B cell (primary cell): ENCODE measurements around the gene EXO5. TPM values are rescaled to one million over a fixed set of nuclear protein-coding genes. Genes with fewer than 3 reads are reported as not detected.

ENCODE experiments used
- ATAC-seq: fragments of 200-7000 bp; cut with Tn5 transposase; one replicate; pipeline ENCODE4 v1.10.0; 2021; ENCODE audit warnings: low read depth, mild to moderate bottlenecking, moderate number of reproducible peaks, moderate library complexity
- CTCF ChIA-PET: fragments of 350-600 bp; sonication (Branson Sonifier 250); formaldehyde crosslinking; loops from one replicate; lab custom pipeline; 2021; ENCODE audit warnings: antibody characterized with exemption, inconsistent platforms; lab: Charles Lee
- POLR2A ChIA-PET: fragments of 350-600 bp; sonication (Branson Sonifier 250); formaldehyde crosslinking; loops from one replicate; lab custom pipeline; 2021; ENCODE audit warnings: antibody characterized with exemption; lab: Charles Lee
- DNase-seq: peaks from one replicate; pipeline ENCODE4 v3.0.0; 2013
- H2AFZ ChIP-seq: 2 replicates; pipeline ENCODE4 v1.6.1; 2012; ENCODE audit warnings: mild to moderate bottlenecking, low read depth, low read length; ENCODE audit not compliant: insufficient read depth, poor library complexity, severe bottlenecking
- H3K27ac ChIP-seq, 2 donors: 1 replicate in 1 of 2; 2 replicates in 1 of 2; pipeline ENCODE4 v1.5.1; 2012 to 2013; ENCODE audit warnings: low read length in 2 of 2, mild to moderate bottlenecking in 2 of 2, moderate library complexity in 1 of 2
- H3K27me3 ChIP-seq, 4 experiments: fragments of 200-600 bp in 1 of 4; sonication (generic) in 1 of 4; replicated peaks in 1 of 4; 1 replicate in 2 of 4; 2 replicates in 2 of 4; pipeline versions ENCODE4 v1.6.1 to v1.7.0; 2013 to 2016; ENCODE audit warnings: low read length in 3 of 4, mild to moderate bottlenecking in 2 of 4, mixed read lengths in 1 of 4, moderate library complexity in 1 of 4; ENCODE audit not compliant: insufficient read depth in 4 of 4, control insufficient read depth in 3 of 4; ENCODE audit errors: control extremely low read depth in 1 of 4
- H3K36me3 ChIP-seq, 2 experiments: replicated peaks in 1 of 2; 1 replicate in 1 of 2; 2 replicates in 1 of 2; pipeline versions ENCODE4 v1.6.1 to v1.7.1; 2013; ENCODE audit warnings: low read length in 1 of 2; ENCODE audit not compliant: insufficient read depth in 2 of 2, control insufficient read depth in 1 of 2; ENCODE audit errors: control extremely low read depth in 1 of 2, extremely low read depth in 1 of 2
- H3K4me1 ChIP-seq, 2 donors: fragments of 200-600 bp in 1 of 2; sonication (generic) in 1 of 2; 1 replicate in 1 of 2; 2 replicates in 1 of 2; pipeline versions ENCODE4 v1.5.1 to v1.6.1; 2013 to 2017; ENCODE audit warnings: low read length in 2 of 2; ENCODE audit not compliant: control insufficient read depth in 2 of 2, insufficient read depth in 2 of 2
- H3K4me2 ChIP-seq: replicated peaks from 2 replicates; pipeline ENCODE3; 2012; ENCODE audit warnings: mild to moderate bottlenecking, low read depth, low read length; ENCODE audit not compliant: poor library complexity, severe bottlenecking
- H3K4me3 ChIP-seq, 5 experiments: fragments of 200-600 bp in 1 of 5; sonication (generic) in 1 of 5; 1 replicate in 3 of 5; 2 replicates in 2 of 5; pipeline versions ENCODE4 v1.5.1 to v1.7.0; 2011 to 2016; ENCODE audit warnings: low read length in 4 of 5, mild to moderate bottlenecking in 4 of 5, low read depth in 2 of 5, control low read depth in 1 of 5, moderate library complexity in 1 of 5; ENCODE audit not compliant: insufficient read depth in 1 of 5; ENCODE audit errors: control extremely low read depth in 1 of 5, extremely low read depth in 1 of 5
- H3K79me2 ChIP-seq: fragments of 200-600 bp; sonication (generic); one replicate; pipeline ENCODE4 v1.6.0; 2016; ENCODE audit warnings: low read length; ENCODE audit not compliant: control insufficient read depth, insufficient read depth
- H3K9ac ChIP-seq: fragments of 200-600 bp; sonication (generic); 2 replicates; pipeline ENCODE4 v1.6.1; 2017; ENCODE audit warnings: mild to moderate bottlenecking, low read length, moderate library complexity
- H3K9me3 ChIP-seq, 3 donors: one replicate each; pipeline versions ENCODE4 v1.6.1 to v1.7.1; 2013; ENCODE audit warnings: low read length in 2 of 3; ENCODE audit not compliant: control insufficient read depth in 2 of 3, insufficient read depth in 1 of 3; ENCODE audit errors: control extremely low read depth in 1 of 3
- H4K20me1 ChIP-seq: 2 replicates; pipeline ENCODE4 v1.6.0; 2012; ENCODE audit warnings: mild to moderate bottlenecking, low read length; ENCODE audit not compliant: insufficient read depth, control insufficient read depth, poor library complexity, severe bottlenecking
- H3K27ac Mint-ChIP-seq: one replicate; pipeline ENCODE4 v1.8.0; 2021; ENCODE audit warnings: mixed read lengths
- H3K27me3 Mint-ChIP-seq: one replicate; pipeline ENCODE4 v1.8.0; 2021; ENCODE audit warnings: mixed read lengths
- H3K4me1 Mint-ChIP-seq: one replicate; pipeline ENCODE4 v1.8.0; 2021; ENCODE audit warnings: mixed read lengths
- H3K4me3 Mint-ChIP-seq: one replicate; pipeline ENCODE4 v1.8.0; 2021; ENCODE audit warnings: mixed read lengths
- H3K9me3 Mint-ChIP-seq: one replicate; pipeline ENCODE4 v1.8.0; 2022; ENCODE audit warnings: mixed read lengths; ENCODE audit not compliant: insufficient read depth
- CTCF ChIP-seq: fragments of 200-600 bp; IDR thresholded peaks from one replicate; pipeline ENCODE4 v1.8.0; 2022; ENCODE audit warnings: antibody characterized with exemption, mild to moderate bottlenecking
- EZH2 ChIP-seq: IDR thresholded peaks from 2 replicates; pipeline ENCODE4 v1.6.1; 2012; ENCODE audit warnings: borderline replicate concordance, low read depth, mild to moderate bottlenecking, moderate library complexity, low read length; ENCODE audit not compliant: insufficient read depth, poor library complexity, severe bottlenecking
- WGBS: methylation state at CpG from one replicate; pipeline ENCODE4 v1.1.5; 2013; ENCODE audit warnings: missing lambda C conversion rate; ENCODE audit not compliant: insufficient coverage; 5-methylcytosine and 5-hydroxymethylcytosine counted together
- intact Hi-C: fragments of 100-400 bp; cut with micrococcal nuclease; formaldehyde crosslinking; loops from one replicate; pipeline ENCODE4 v1.10.0; 2022
- polyA plus RNA-seq: library from polyadenylated mRNA; depleted of rRNA; stranded (reverse); fragments of >200 nt; gene quantifications from 2 replicates; pipeline ENCODE4 v1.2.3, GENCODE V29; 2012
- total RNA-seq, 2 donors: library from RNA; stranded (reverse); fragments of 120-200 nt in 1 of 2; gene quantifications; 1 replicate in 1 of 2; 2 replicates in 1 of 2; pipeline versions ENCODE4 v1.2.3 to v1.2.4, GENCODE V29; 2013 to 2022

Gene EXO5
- total and polyA plus RNA-seq, 2 donors (not counting 1 experiment from before 2014, with no cell fraction given): 5.7 to 16.9 TPM

- Histone ChIP-seq H3K27me3 (no peaks in the 10 kb centered on the region), H3K4me2 (no peak overlapping the region), H3K9me3 (peaks cover 0 to 3% (median 0%) of the 10 kb centered on the region in 3 donors), H3K4me1 (no peaks in the 10 kb centered on the region), H2AFZ (no peak overlapping the region), H3K79me2 (no peaks in the 10 kb centered on the region), H4K20me1 (no peaks in the 10 kb centered on the region), H3K36me3 (peaks cover 3 to 22% of the 10 kb centered on the region in 2 experiments), H3K4me3 (no peak overlapping the region), H3K27ac (no peak overlapping the region), H3K9ac (no peak overlapping the region)
- ChIA-PET POLR2A (no interaction called here), CTCF (no interaction called here)
- intact Hi-C loops: loop anchor here (10.0 kb wide), 1 partner anchor 305 kb away; no protein-coding TSS in a partner anchor
- ATAC-seq (no peak), DNase-seq (no peak)
- Mint-ChIP-seq H3K4me1 (peaks cover 1% of the 10 kb centered on the region), H3K27ac (no peak overlapping the region), H3K27me3 (no peaks in the 10 kb centered on the region), H3K4me3 (no peak overlapping the region), H3K9me3 (no peaks in the 10 kb centered on the region)
- WGBS: no CpG with 5 or more reads among the region's 7 CpGs
- no peak for TF ChIP-seq CTCF
- TF ChIP-seq EZH2: no peak
Observed at GRCh38 chr1:40539338-40539737, 30.8 kb downstream of the EXO5 start.

- POLR2A ChIA-PET: no interaction called here
- peaks cover 4 to 10% (median 10%) of the 10 kb centered on the region in 3 donors for H3K9me3 ChIP-seq
- H3K36me3 ChIP-seq: peaks cover 11 to 37% of the 10 kb centered on the region in 2 experiments
- no peaks in the 10 kb centered on the region for H3K4me1 ChIP-seq
- no peak overlapping the region for H2AFZ ChIP-seq
- ATAC-seq (no peak), DNase-seq (no peak)
- CTCF ChIA-PET: no interaction called here
- H4K20me1 ChIP-seq: no peaks in the 10 kb centered on the region
- H3K9me3 Mint-ChIP-seq: peaks cover 9% of the 10 kb centered on the region
- H3K79me2 ChIP-seq: no peaks in the 10 kb centered on the region
- H3K4me2 ChIP-seq: no peak overlapping the region
- no peak overlapping the region for H3K27ac ChIP-seq
- H3K27me3 ChIP-seq: no peaks in the 10 kb centered on the region
- no peak for TF ChIP-seq EZH2
- no peak for TF ChIP-seq CTCF
- no peaks in the 10 kb centered on the region for H3K27me3 Mint-ChIP-seq
- H3K9ac ChIP-seq: no peak overlapping the region
- no peak overlapping the region for H3K27ac Mint-ChIP-seq
- no peak overlapping the region for H3K4me3 Mint-ChIP-seq
- intact Hi-C loops: no loop called here
- WGBS: no CpG with 5 or more reads among the region's 4 CpGs
- H3K4me3 ChIP-seq: no peak overlapping the region
- no peaks in the 10 kb centered on the region for H3K4me1 Mint-ChIP-seq
Observed at GRCh38 chr1:40546957-40547356, 38.4 kb downstream of the EXO5 start.
